GM12865 (cell line): Measurements from ENCODE around the gene KBTBD13.
A peak's percentile ranks its signal among the peaks of the same experiment; 100 is the strongest.

Source experiments
- DNase-seq: peaks from one replicate; pipeline ENCODE4 v3.0.0; 2010; ENCODE audit warnings: low read depth
- H3K4me3 ChIP-seq: 2 replicates; pipeline ENCODE4 v1.5.1; 2011; ENCODE audit warnings: mild to moderate bottlenecking, low read depth, low read length, control low read depth
- CTCF ChIP-seq: IDR thresholded peaks from 2 replicates; pipeline ENCODE4 v1.5.1; 2011; ENCODE audit warnings: low read length, control low read depth, low read depth, inconsistent platforms; ENCODE audit not compliant: insufficient read depth; ENCODE audit errors: missing control alignments

The KBTBD13 gene

GRCh38 chr15:65076486-65077290, at the start of gene KBTBD13:
Gene KBTBD13, plus strand, starts transcription at chr15:65076746. Its CDS starts 70 bp downstream, at chr15:65076816.
- H3K4me3 ChIP-seq = no peak within 1 kb of the TSS
- TF ChIP-seq CTCF = no peak

GRCh38 chr15:65026756-65027155, 49.8 kb upstream of the KBTBD13 start:
- DNase-seq = no peak
- no peak for TF ChIP-seq CTCF
- no peak overlapping the region for H3K4me3 ChIP-seq

More at GRCh38 chr15:65076486-65077290, at the start of gene KBTBD13:
- DNase-seq = no peak

GRCh38 chr15:65027593-65027992, 49.0 kb upstream of the KBTBD13 start:
- DNase-seq = no peak
- H3K4me3 ChIP-seq = peak overlapping the region; percentile 86

GRCh38 chr15:65028338-65028737, 48.2 kb upstream of the KBTBD13 start:
- no peak for DNase-seq
- TF ChIP-seq CTCF = no peak
- peak overlapping the region; percentile 86 for H3K4me3 ChIP-seq

More at GRCh38 chr15:65027593-65027992, 49.0 kb upstream of the KBTBD13 start:
- TF ChIP-seq CTCF = no peak

GRCh38 chr15:65028921-65029735, 47.4 kb upstream of the KBTBD13 start, which contains the start of gene MTFMT:
Gene MTFMT, minus strand, starts transcription at chr15:65029639. Its CDS starts 26 bp downstream, at chr15:65029613.
- DNase-seq = peak; percentile 90
- peak within 1 kb of the TSS; percentile 86 for H3K4me3 ChIP-seq
- TF ChIP-seq CTCF = peak; percentile 9

- no peak for DNase-seq
- no peak for TF ChIP-seq CTCF
- no peak overlapping the region for H3K4me3 ChIP-seq
Observed at GRCh38 chr15:65029736-65030208, 46.8 kb upstream of the KBTBD13 start.
